Erythroblast (primary cell): Measurements from ENCODE around the gene NKD2.

ENCODE experiments used
- GATA1 ChIP-seq: IDR thresholded peaks from 2 replicates; pipeline ENCODE4 v1.6.1; 2011; ENCODE audit warnings: low read depth, mild to moderate bottlenecking, control low read depth, low read length, moderate library complexity
- POLR2A ChIP-seq: IDR thresholded peaks from 2 replicates; pipeline ENCODE4 v1.6.1; 2011; ENCODE audit warnings: mild to moderate bottlenecking, low read length

GRCh38 chr5:1077491-1078020, 69.0 kb downstream of the NKD2 start:
- TF ChIP-seq POLR2A (no peak), GATA1 (no peak)
